Body of pancreas (tissue), 4 donors: Measurements from ENCODE around the gene LMNA. TPM values are rescaled to one million over a fixed set of nuclear protein-coding genes. Genes with fewer than 3 reads are reported as not detected.

Experiments
- ATAC-seq: fragments of 150-250 bp; one replicate; pipeline ENCODE4 v1.9.1; 2016
- DNase-seq, 4 donors: peaks; one replicate each; pipeline ENCODE4 v3.0.0-alpha.2; 2019
- H3K27ac ChIP-seq, 4 donors: fragments of 200-600 bp; sonication (generic); 1 replicate in 3 of 4; 2 replicates in 1 of 4; pipeline versions ENCODE4 v1.5.1 to v1.6.1; 2016 to 2019; ENCODE audit warnings: mild to moderate bottlenecking in 1 of 4, mixed read lengths in 1 of 4, moderate library complexity in 1 of 4
- H3K27me3 ChIP-seq, 2 donors: fragments of 200-600 bp; sonication (generic); one replicate each; pipeline ENCODE4 v1.6.0; 2016; ENCODE audit warnings: mild to moderate bottlenecking in 1 of 2
- H3K36me3 ChIP-seq, 2 donors: fragments of 200-600 bp; sonication (generic); replicated peaks in 1 of 2; 2 replicates each; pipeline ENCODE4 v1.5.1; 2016; ENCODE audit warnings: low read depth in 2 of 2; ENCODE audit not compliant: insufficient read depth in 1 of 2
- H3K4me1 ChIP-seq: fragments of 200-600 bp; sonication (generic); one replicate; pipeline ENCODE4 v1.6.0; 2016
- H3K4me3 ChIP-seq, 2 donors: fragments of 200-600 bp; sonication (generic); 1 replicate in 1 of 2; 2 replicates in 1 of 2; pipeline ENCODE4 v1.5.1; 2016 to 2019
- H3K9me3 ChIP-seq, 3 donors: fragments of 200-600 bp; sonication (generic); 1 replicate in 2 of 3; 2 replicates in 1 of 3; pipeline ENCODE4 v1.5.1; 2016
- CTCF ChIP-seq, 7 experiments: fragments of 450-650 bp in 4 of 7; fragments of 200-600 bp in 3 of 7; sonication (generic) in 3 of 7; IDR thresholded peaks; one replicate each; pipeline ENCODE4 v1.5.1; 2016 to 2019; ENCODE audit warnings: antibody characterized with exemption in 7 of 7
- POLR2A ChIP-seq, 3 donors: fragments of 450-650 bp; IDR thresholded peaks; one replicate each; pipeline ENCODE4 v1.6.1; 2016; ENCODE audit warnings: antibody characterized with exemption in 3 of 3, mild to moderate bottlenecking in 2 of 3
- WGBS, 2 donors: methylation state at CpG; one replicate each; pipeline ENCODE4 v1.1.5; 2017; 5-methylcytosine and 5-hydroxymethylcytosine counted together
- intact Hi-C: fragments of 100-400 bp; cut with DNase I; formaldehyde crosslinking; loops from one replicate; pipeline ENCODE4 v1.15.1; 2023
- total RNA-seq, 2 donors: library from RNA; depleted of rRNA; stranded (reverse); fragments of >200 nt; gene quantifications; one replicate each; pipeline ENCODE4 v1.1.0, GENCODE V29; 2016

The LMNA gene
- 100 to 1,000 TPM; 152 to 186 TPM for total RNA-seq

GRCh38 chr1:156114101-156114918 lies at the start of gene LMNA:
TSS of gene LMNA (plus strand) at chr1:156114711. CDS start at chr1:156114919, 208 bp downstream.
- Histone ChIP-seq H3K27ac (peak within 1 kb of the TSS; percentile 87 to 96 (median 95)), H3K9me3 (no peaks in the 10 kb centered on the region), H3K27me3 (no peaks in the 10 kb centered on the region), H3K4me1 (peaks cover 40% of the 10 kb centered on the region), H3K36me3 (no peaks in the 10 kb centered on the region), H3K4me3 (peak within 1 kb of the TSS; percentile 89 to 91)
- TF ChIP-seq POLR2A (IDR thresholded peaks at IDR 0.05) (peak; percentile 96 to 97 (median 96)), CTCF (IDR thresholded peaks at IDR 0.05) (no peak)
- ATAC-seq (peak; percentile 89), DNase-seq (peak; percentile 94 to 97 (median 95))
- intact Hi-C loops: no loop called here
- 2 to 5% methylated on average over 3 to 34 of the region's 37 CpGs for WGBS, 2 donors

DNA sequence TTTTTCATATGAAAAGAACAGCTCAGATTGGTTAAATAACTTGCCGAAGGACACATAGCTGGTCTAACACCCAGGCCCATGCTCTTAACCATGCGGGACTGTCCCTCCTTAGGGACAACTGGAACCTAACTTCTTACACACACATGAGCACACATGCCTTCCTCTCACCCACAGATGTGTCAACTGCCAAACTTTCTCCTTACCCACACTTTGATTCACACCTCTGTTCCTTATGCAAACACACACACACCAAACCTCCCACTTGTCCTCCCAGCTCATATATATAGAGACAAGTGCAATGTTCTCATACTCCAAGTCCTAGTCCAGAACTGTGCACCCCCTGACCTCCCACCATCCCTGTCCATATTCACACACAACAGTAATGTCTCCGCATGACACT lies 49.3 kb upstream of the LMNA start:
- WGBS, 2 donors: 77 to 79% methylated on average over 3 of the region's 3 CpGs
- Histone ChIP-seq H3K27ac (no peak overlapping the region), H3K36me3 (peaks cover 0 to 2% of the 10 kb centered on the region in 2 donors), H3K9me3 (no peaks in the 10 kb centered on the region), H3K27me3 (no peaks in the 10 kb centered on the region), H3K4me3 (no peak overlapping the region), H3K4me1 (peaks cover 30% of the 10 kb centered on the region)
- intact Hi-C loops: no loop called here
- DNase-seq: no peak
- TF ChIP-seq POLR2A (IDR thresholded peaks at IDR 0.05) (no peak), CTCF (IDR thresholded peaks at IDR 0.05) (no peak)
- ATAC-seq: no peak

- Histone ChIP-seq H3K27me3 (no peaks in the 10 kb centered on the region), H3K4me3 (no peak overlapping the region), H3K4me1 (peaks cover 23% of the 10 kb centered on the region), H3K27ac (no peak overlapping the region), H3K36me3 (peaks cover 0 to 2% of the 10 kb centered on the region in 2 donors), H3K9me3 (no peaks in the 10 kb centered on the region)
- TF ChIP-seq POLR2A (IDR thresholded peaks at IDR 0.05): no peak
- TF ChIP-seq CTCF (IDR thresholded peaks at IDR 0.05): no peak
- 80 to 86% methylated on average over 16 of the region's 16 CpGs for WGBS, 2 donors
- ATAC-seq (no peak), DNase-seq (no peak)
- intact Hi-C loops: no loop called here
Observed at GRCh38 chr1:156065871-156066270, 48.6 kb upstream of the LMNA start.

- H3K36me3 ChIP-seq: peaks cover 0 to 2% of the 10 kb centered on the region in 2 donors
- no peaks in the 10 kb centered on the region for H3K27me3 ChIP-seq
- TF ChIP-seq POLR2A (IDR thresholded peaks at IDR 0.05) (no peak), CTCF (IDR thresholded peaks at IDR 0.05) (no peak)
- H3K9me3 ChIP-seq: no peaks in the 10 kb centered on the region
- peaks cover 14% of the 10 kb centered on the region for H3K4me1 ChIP-seq
- no peak overlapping the region for H3K27ac ChIP-seq
- DNase-seq (no peak), ATAC-seq (no peak)
- no peak overlapping the region for H3K4me3 ChIP-seq
- WGBS, 2 donors: 78 to 80% methylated on average over 2 of the region's 2 CpGs
- intact Hi-C loops: no loop called here
Observed at GRCh38 chr1:156067262-156067661, 47.2 kb upstream of the LMNA start.
